ENCODE data around the gene ASIC3.

GRCh38 chr7:151056666-151057505 lies 8.6 kb downstream of the ASIC3 start:
- TF ChIP-seq CTCF (IDR thresholded peaks at IDR 0.05) (no peak), POLR2A (IDR thresholded peaks at IDR 0.05) (no peak)
